ENCODE results near the gene TNFAIP2.
"Not testable (repeated sequence)": the region's sequence is repeated elsewhere in the genome, so short reads cannot be mapped to it uniquely, and the experiment has no call there.

TNFAIP2 gene

DNA sequence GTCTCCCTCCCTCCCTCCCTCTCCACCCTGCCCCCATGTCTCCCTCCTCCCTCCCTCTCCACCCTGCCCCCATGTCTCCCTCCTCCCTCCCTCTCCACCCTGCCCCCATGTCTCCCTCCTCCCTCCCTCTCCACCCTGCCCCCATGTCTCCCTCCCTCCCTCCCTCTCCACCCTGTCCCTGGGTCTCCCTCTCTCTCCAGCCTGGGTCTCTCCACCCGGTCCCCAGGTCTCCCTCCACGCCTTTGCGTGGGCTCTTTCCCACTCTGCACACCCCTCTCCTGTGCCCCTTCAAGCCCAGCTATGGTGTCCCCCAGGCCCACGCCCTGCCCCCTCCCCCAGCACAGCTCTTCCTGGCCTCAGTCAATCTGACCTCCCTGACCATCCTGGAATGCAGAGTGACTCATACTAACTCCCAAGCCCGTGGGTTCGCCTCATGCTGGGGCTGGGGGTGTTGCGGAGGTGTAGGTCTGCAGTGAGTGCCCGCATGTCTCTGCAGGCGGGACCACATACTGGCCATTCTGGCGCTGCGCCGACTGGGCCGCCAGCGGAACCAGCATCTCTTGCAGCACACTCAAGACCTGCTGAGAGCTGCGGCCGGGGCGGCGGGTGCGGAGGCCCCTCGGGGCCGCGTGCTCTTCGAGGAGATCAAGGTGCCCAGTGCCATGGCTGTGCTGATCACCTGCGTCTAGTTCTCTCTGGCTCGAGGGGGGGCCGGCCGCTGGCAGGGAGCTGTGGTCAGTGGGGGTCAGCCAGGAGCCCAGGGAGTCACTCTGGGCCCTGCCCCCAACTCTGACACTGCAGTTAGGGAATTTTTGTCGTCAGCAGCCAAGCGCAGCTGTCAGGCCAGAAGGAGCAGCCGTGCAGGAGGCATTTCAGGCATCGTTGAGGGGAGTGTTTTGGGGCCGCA is 13.5 kb upstream of the TNFAIP2 start:
- Mint-ChIP-seq H3K36me3 (ENCODE audit: low read depth) (no peaks in the 10 kb centered on the region), H3K4me1 (ENCODE audit: low read depth) (peaks cover 15% of the 10 kb centered on the region), H3K4me3 (no peak overlapping the region)

DNA sequence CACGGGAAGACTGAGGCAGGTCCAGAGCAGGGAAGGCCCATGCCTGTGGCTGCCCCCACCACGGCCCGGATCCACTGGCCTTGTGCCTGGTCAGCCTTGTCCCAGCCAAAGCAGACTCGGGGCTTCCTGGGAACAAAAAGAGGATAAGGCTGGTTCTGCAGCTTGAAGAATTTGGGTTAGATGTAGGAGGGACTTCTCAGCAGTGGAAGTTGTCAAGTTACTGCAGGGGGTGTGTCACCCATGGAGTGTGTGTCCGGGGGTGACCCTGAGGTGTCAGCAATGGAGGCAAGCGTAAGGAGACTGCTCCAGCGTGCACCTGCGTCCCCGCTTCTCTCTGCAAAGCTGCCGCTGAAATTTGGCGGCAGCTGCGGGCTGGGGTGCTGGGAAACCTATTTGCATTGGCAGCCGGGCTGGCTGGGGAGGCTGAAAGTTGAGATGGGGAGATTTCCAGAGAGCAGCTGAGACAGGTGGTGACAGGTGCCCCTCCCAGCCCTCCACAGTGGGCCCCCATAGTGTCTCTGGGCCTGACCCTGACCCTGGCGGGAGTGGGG is 12.5 kb upstream of the TNFAIP2 start:
- no peaks in the 10 kb centered on the region for H3K36me3 Mint-ChIP-seq (ENCODE audit: low read depth)
- peak overlapping the region; percentile 25 for H3K4me3 Mint-ChIP-seq
- H3K27ac Mint-ChIP-seq: no peak overlapping the region
- H3K9me3 Mint-ChIP-seq: no peaks in the 10 kb centered on the region
- peaks cover 2% of the 10 kb centered on the region for H3K27me3 Mint-ChIP-seq (ENCODE audit: low read depth)
- peaks cover 16% of the 10 kb centered on the region for H3K4me1 Mint-ChIP-seq (ENCODE audit: low read depth)

More for the DNA sequence above, 13.5 kb upstream of the TNFAIP2 start:
- Mint-ChIP-seq H3K27ac (no peak overlapping the region), H3K27me3 (ENCODE audit: low read depth) (peaks cover 11% of the 10 kb centered on the region), H3K9me3 (no peaks in the 10 kb centered on the region)

DNA sequence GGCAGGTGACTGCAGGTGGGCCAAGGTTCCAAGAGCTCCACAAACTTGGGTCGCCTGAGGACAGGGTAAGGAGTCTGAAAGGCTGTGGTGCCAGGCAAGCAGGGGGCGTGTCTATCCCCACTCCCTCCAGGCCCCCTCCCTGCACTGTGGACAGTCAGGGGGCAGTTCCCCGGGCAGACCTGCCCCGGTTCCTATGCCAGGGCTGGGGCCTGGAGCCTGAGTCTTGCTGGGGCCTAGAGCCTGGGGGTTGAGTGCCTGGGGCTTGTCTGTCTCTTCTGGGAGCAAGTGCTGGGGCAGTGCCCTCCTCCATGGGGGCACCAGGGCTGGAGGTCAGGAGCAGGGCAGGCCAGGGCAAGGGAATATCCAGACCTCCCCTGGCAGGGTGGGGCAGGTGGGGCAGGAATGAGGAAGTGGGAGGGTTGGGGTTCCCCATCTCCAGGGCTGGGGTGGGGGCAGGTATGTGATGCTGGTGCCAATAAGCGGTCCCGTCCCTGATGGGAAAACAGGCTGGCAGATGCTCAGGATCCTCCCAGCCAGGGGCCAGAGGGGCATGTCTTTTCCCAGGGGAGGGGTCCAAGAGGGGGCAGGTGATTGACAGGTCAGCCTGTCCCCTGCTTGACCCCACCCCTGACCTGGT is 11.9 kb upstream of the TNFAIP2 start:
- H3K9me3 Mint-ChIP-seq: no peaks in the 10 kb centered on the region
- H3K4me3 Mint-ChIP-seq: no peak overlapping the region
- no peaks in the 10 kb centered on the region for H3K27me3 Mint-ChIP-seq (ENCODE audit: low read depth)
- no peaks in the 10 kb centered on the region for H3K36me3 Mint-ChIP-seq (ENCODE audit: low read depth)
- no peak overlapping the region for H3K27ac Mint-ChIP-seq
- H3K4me1 Mint-ChIP-seq (ENCODE audit: low read depth): peaks cover 19% of the 10 kb centered on the region

GRCh38 chr14:103112400-103113243 is 10.6 kb upstream of the TNFAIP2 start:
- Mint-ChIP-seq H3K36me3 (ENCODE audit: low read depth) (no peaks in the 10 kb centered on the region), H3K27me3 (ENCODE audit: low read depth) (no peaks in the 10 kb centered on the region), H3K27ac (no peak overlapping the region), H3K4me3 (no peak overlapping the region), H3K9me3 (no peaks in the 10 kb centered on the region), H3K4me1 (ENCODE audit: low read depth) (peaks cover 19% of the 10 kb centered on the region)

GRCh38 chr14:103113303-103113702 is 10.0 kb upstream of the TNFAIP2 start:
- H3K4me1 Mint-ChIP-seq (ENCODE audit: low read depth): peaks cover 19% of the 10 kb centered on the region
- no peak overlapping the region for H3K27ac Mint-ChIP-seq
- H3K36me3 Mint-ChIP-seq (ENCODE audit: low read depth): no peaks in the 10 kb centered on the region
- H3K4me3 Mint-ChIP-seq: no peak overlapping the region
- H3K9me3 Mint-ChIP-seq: no peaks in the 10 kb centered on the region
- H3K27me3 Mint-ChIP-seq (ENCODE audit: low read depth): no peaks in the 10 kb centered on the region

GRCh38 chr14:103113774-103114173 is 9.5 kb upstream of the TNFAIP2 start:
- Mint-ChIP-seq H3K4me3 (no peak overlapping the region), H3K27ac (no peak overlapping the region), H3K9me3 (no peaks in the 10 kb centered on the region), H3K36me3 (ENCODE audit: low read depth) (no peaks in the 10 kb centered on the region), H3K4me1 (ENCODE audit: low read depth) (peaks cover 19% of the 10 kb centered on the region), H3K27me3 (ENCODE audit: low read depth) (no peaks in the 10 kb centered on the region)

- not testable (repeated sequence) for H3K36me3 Mint-ChIP-seq (ENCODE audit: low read depth); H3K9me3 Mint-ChIP-seq; H3K27ac Mint-ChIP-seq; H3K27me3 Mint-ChIP-seq (ENCODE audit: low read depth)
- Mint-ChIP-seq H3K4me1 (ENCODE audit: low read depth) (peaks cover 18% of the 10 kb centered on the region), H3K4me3 (peak overlapping the region; percentile 50)
Observed at GRCh38 chr14:103115086-103115679, 8.1 kb upstream of the TNFAIP2 start.

GRCh38 chr14:103115845-103116572 is 7.3 kb upstream of the TNFAIP2 start:
- Mint-ChIP-seq H3K4me3 (no peak overlapping the region), H3K27me3 (ENCODE audit: low read depth) (peaks cover 15% of the 10 kb centered on the region), H3K4me1 (ENCODE audit: low read depth) (peaks cover 15% of the 10 kb centered on the region), H3K36me3 (ENCODE audit: low read depth) (no peaks in the 10 kb centered on the region), H3K27ac (no peak overlapping the region), H3K9me3 (no peaks in the 10 kb centered on the region)

GRCh38 chr14:103116636-103117035 is 6.6 kb upstream of the TNFAIP2 start:
- H3K4me1 Mint-ChIP-seq (ENCODE audit: low read depth): peaks cover 14% of the 10 kb centered on the region
- H3K4me3 Mint-ChIP-seq: no peak overlapping the region
- no peaks in the 10 kb centered on the region for H3K36me3 Mint-ChIP-seq (ENCODE audit: low read depth)
- H3K27ac Mint-ChIP-seq: no peak overlapping the region
- H3K27me3 Mint-ChIP-seq (ENCODE audit: low read depth): peaks cover 20% of the 10 kb centered on the region
- H3K9me3 Mint-ChIP-seq: no peaks in the 10 kb centered on the region

- Mint-ChIP-seq H3K27me3 (ENCODE audit: low read depth) (peaks cover 26% of the 10 kb centered on the region), H3K4me1 (ENCODE audit: low read depth) (peaks cover 12% of the 10 kb centered on the region)
Observed at GRCh38 chr14:103117499-103117898, 5.8 kb upstream of the TNFAIP2 start.

DNA sequence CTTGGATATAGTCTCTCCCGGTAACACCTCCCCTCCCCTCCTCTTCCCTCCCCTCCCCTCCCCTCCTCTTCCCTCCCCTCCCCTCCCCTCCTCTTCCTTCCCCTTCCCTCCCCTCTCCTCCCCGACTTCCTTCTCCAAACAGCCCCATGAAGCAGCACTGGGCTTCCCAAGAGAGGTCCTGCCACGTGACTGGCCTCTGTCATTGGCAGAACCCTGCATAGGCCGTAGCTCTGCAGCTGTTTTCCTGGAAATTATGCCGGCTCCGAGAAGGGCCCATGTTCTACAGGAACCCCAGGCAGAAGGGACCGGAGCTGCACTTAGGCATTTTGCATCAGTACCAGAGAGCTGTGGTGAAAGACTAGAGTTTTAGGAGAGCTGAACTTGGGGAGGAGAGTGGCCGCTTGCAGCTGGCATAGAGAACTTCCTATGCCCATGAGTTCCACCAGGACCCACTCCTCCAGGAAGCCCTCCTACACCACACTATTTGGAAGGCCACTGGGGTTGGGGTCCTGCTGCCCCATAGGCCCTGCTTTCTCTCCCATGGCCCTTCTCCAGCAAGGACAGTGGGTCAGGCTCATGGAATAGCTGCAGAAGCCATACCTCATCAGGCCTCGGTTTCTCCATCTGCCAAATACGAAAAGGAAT is 5.1 kb upstream of the TNFAIP2 start:
- no peaks in the 10 kb centered on the region for H3K36me3 Mint-ChIP-seq (ENCODE audit: low read depth)
- peaks cover 26% of the 10 kb centered on the region for H3K27me3 Mint-ChIP-seq (ENCODE audit: low read depth)
- no peak overlapping the region for H3K27ac Mint-ChIP-seq
- no peak overlapping the region for H3K4me3 Mint-ChIP-seq
- no peaks in the 10 kb centered on the region for H3K9me3 Mint-ChIP-seq
- peaks cover 11% of the 10 kb centered on the region for H3K4me1 Mint-ChIP-seq (ENCODE audit: low read depth)

More at GRCh38 chr14:103117499-103117898, 5.8 kb upstream of the TNFAIP2 start:
- H3K9me3 Mint-ChIP-seq; H3K4me3 Mint-ChIP-seq; H3K27ac Mint-ChIP-seq; H3K36me3 Mint-ChIP-seq (ENCODE audit: low read depth): not testable (repeated sequence)

DNA sequence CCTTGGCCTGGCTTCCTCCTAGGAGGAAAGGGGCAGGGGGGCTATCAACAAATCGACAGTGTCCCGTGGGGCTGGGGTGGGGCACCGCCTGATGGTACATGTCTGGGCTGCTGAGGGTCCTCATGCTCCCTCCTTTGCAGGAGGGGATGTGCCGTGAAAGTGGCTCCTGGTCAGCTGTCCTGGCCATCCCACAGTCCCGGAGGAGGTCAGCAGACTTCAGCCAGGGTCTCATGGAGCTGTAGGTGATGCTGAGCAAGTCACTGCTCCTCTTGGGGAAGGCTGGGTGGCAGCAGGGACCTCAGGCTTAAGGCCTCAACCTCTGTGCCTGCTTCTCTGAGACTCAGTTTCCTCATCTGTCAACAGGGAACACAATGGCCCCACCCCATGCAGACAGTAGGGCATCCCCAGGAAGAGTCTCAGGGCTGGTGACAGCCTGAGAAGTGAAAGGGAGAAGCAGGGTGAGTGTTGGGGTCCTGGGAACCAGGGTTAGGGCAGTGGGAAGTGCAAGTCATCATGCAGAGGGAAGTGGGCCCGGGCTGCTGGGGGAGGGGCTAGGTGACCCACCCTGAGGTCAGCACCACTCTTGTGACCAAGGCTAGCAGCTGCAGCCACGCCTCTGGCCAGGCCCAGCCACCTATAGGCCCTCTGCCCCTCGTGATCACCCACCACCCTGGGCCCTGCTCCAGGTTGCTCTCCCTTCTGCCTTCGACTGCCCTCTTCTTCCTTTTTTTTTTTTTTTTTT is 4.4 kb upstream of the TNFAIP2 start:
- no peak overlapping the region for H3K4me3 Mint-ChIP-seq
- no peaks in the 10 kb centered on the region for H3K9me3 Mint-ChIP-seq
- peaks cover 11% of the 10 kb centered on the region for H3K4me1 Mint-ChIP-seq (ENCODE audit: low read depth)

DNA sequence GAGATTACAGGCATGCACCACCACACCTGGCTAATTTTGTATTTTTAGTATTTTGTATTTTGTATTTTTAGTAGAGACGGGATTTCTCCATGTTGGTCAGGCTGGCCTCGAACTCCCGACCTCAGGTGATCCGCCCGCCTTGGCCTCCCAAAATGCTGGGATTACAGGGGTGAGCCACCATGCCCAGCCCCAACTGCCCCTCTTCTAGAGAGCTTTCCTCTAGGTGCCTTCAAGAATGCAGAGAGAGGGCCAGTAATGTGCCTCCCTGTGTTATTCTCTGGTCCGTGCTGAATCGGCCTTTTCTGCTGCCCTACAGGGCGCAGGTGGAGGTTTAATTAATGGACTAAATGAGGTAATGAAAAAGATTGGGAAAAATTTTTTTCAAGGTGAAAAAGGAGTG is 3.7 kb upstream of the TNFAIP2 start:
- Mint-ChIP-seq H3K27me3 (ENCODE audit: low read depth) (peaks cover 32% of the 10 kb centered on the region), H3K4me1 (ENCODE audit: low read depth) (peaks cover 11% of the 10 kb centered on the region)
- H3K27ac Mint-ChIP-seq; H3K4me3 Mint-ChIP-seq; H3K9me3 Mint-ChIP-seq; H3K36me3 Mint-ChIP-seq (ENCODE audit: low read depth): not testable (repeated sequence)

More for the DNA sequence above, 4.4 kb upstream of the TNFAIP2 start:
- H3K27me3 Mint-ChIP-seq (ENCODE audit: low read depth): peaks cover 26% of the 10 kb centered on the region
- H3K36me3 Mint-ChIP-seq (ENCODE audit: low read depth): no peaks in the 10 kb centered on the region
- H3K27ac Mint-ChIP-seq: no peak overlapping the region

Measured in T-helper 1 cell treated with Interleukin-12 subunit alpha and Interleukin-12 subunit beta and Interleukin-4 antibody, amounts not matched to agents 30 μg/mL and 1 μg/mL, for 36 hours (primary cell).